ENCODE results near the gene PPP1R14D. TPM values are rescaled to one million over a fixed set of nuclear protein-coding genes. Genes with fewer than 3 reads are reported as not detected.

The PPP1R14D gene
- total and polyA plus RNA-seq, 2 donors (not counting 3 experiments of a cell fraction or from before 2014, with no cell fraction given), result not detected

GRCh38 chr15:40789119-40789518, 39.4 kb downstream of the PPP1R14D start:
- intact Hi-C loops (cut with micrococcal nuclease) (loop anchor here (5.0 kb wide), 1 partner anchor 103 kb away; the partner anchor contains the start of gene VPS18), dilution Hi-C loops (cut with MboI; ENCODE audit: extremely low pct_ligation_motif_present, low sequenced_read_pairs) (no loop called here)
- ChIA-PET POLR2A (no interaction called here), CTCF (interaction anchor here (2.5 kb wide), 1 partner anchor 25 kb away, joined by 7 read pairs; the partner anchor contains the start of gene GCHFR)
- no peak overlapping the region for H3K27ac ChIP-seq (ENCODE audit: insufficient read depth, low read depth, low read length)
- no peak overlapping the region for H2AFZ ChIP-seq (ENCODE audit: low read depth, low read length)
- FAIRE-seq (no peak), DNase-seq (ENCODE audit: low read depth, low spot score) (no peak)
- no peak overlapping the region for H3K9ac ChIP-seq (replicated peaks; ENCODE audit: extremely low read depth, insufficient read depth, low read length)
- H3K27me3 ChIP-seq (ENCODE audit: control insufficient read depth in 2 of 2, insufficient read depth in 2 of 2, low read length in 2 of 2), result no peaks in the 10 kb centered on the region
- H3K4me2 ChIP-seq (ENCODE audit: insufficient read depth, low read length), result no peak overlapping the region
- BruUV-seq (replicated peaks), result no TSS peak
- TF ChIP-seq POLR2AphosphoS5 (IDR thresholded peaks at IDR 0.05; ENCODE audit: insufficient read depth, low read depth, low read length), result no peak
- TF ChIP-seq CTCF (IDR thresholded peaks at IDR 0.05; ENCODE audit: extremely low read depth in 1 of 2, insufficient read depth in 1 of 2, low read depth in 1 of 2, low read length in 2 of 2), result no peak
- TF ChIP-seq FOS (IDR thresholded peaks at IDR 0.05; ENCODE audit: borderline replicate concordance, insufficient read depth, low read length), result no peak
- no peak for TF ChIP-seq GATA2 (IDR thresholded peaks at IDR 0.05; ENCODE audit: insufficient read depth, insufficient read length, low read depth, low read length)
- no peak for TF ChIP-seq POLR2A (IDR thresholded peaks at IDR 0.05; ENCODE audit: low read depth, low read length)
- no peak for TF ChIP-seq MYC (IDR thresholded peaks at IDR 0.05; ENCODE audit: low read depth, low read length)
- no peak for TF ChIP-seq JUN (IDR thresholded peaks at IDR 0.05; ENCODE audit: borderline replicate concordance, insufficient read depth, insufficient read length, low read depth)
- TF ChIP-seq EZH2 (IDR thresholded peaks at IDR 0.05; ENCODE audit: borderline replicate concordance, low read depth, low read length, severe bottlenecking), result no peak
- no peak for TF ChIP-seq MAX (IDR thresholded peaks at IDR 0.05; ENCODE audit: insufficient read depth, insufficient read length)
- no peaks in the 10 kb centered on the region for H3K9me3 ChIP-seq (replicated peaks; ENCODE audit: control insufficient read depth, insufficient read depth, low read length)
- H3K9me1 ChIP-seq (replicated peaks; ENCODE audit: control insufficient read depth, extremely low read depth, insufficient read depth, low read length), result no peaks in the 10 kb centered on the region
- no peaks in the 10 kb centered on the region for H3K36me3 ChIP-seq (ENCODE audit: control insufficient read depth in 2 of 2, extremely low read depth in 1 of 2, insufficient read depth in 2 of 2, low read length in 2 of 2)
- H3K79me2 ChIP-seq (ENCODE audit: control insufficient read depth, insufficient read depth, low read length), result peaks cover 23% of the 10 kb centered on the region
- H4K20me1 ChIP-seq (replicated peaks; ENCODE audit: control insufficient read depth, extremely low read depth, insufficient read depth, low read length), result no peaks in the 10 kb centered on the region
- H3K4me1 ChIP-seq (ENCODE audit: control insufficient read depth, extremely low read depth, insufficient read depth, low read length), result peaks cover 34% of the 10 kb centered on the region
- no peak overlapping the region for H3K4me3 ChIP-seq (replicated peaks in 1 of 3; ENCODE audit: insufficient read depth in 1 of 3, low read depth in 1 of 3, low read length in 3 of 3)

Measured in endothelial cell of umbilical vein (primary cell).